Ectodermal cell (in vitro differentiated cells): Measurements from ENCODE around the gene CNNM1.

Experiments used
- H3K27ac ChIP-seq: 2 replicates; pipeline ENCODE4 v1.7.0; 2013; ENCODE audit warnings: mild to moderate bottlenecking, low read depth, low read length; ENCODE audit not compliant: insufficient read depth, poor library complexity, severe bottlenecking
- H3K27me3 ChIP-seq: 2 replicates; pipeline ENCODE4 v1.7.0; 2013; ENCODE audit warnings: mild to moderate bottlenecking, low read length; ENCODE audit not compliant: insufficient read depth, control insufficient read depth, poor library complexity, severe bottlenecking
- H3K36me3 ChIP-seq: one replicate; pipeline ENCODE4 v1.7.0; 2013; ENCODE audit warnings: low read length; ENCODE audit not compliant: control insufficient read depth, insufficient read depth
- H3K4me1 ChIP-seq: one replicate; pipeline ENCODE4 v1.7.0; 2013; ENCODE audit warnings: low read length; ENCODE audit not compliant: control insufficient read depth, insufficient read depth
- H3K4me3 ChIP-seq: 2 replicates; pipeline ENCODE4 v1.7.0; 2013; ENCODE audit warnings: low read depth, low read length, control low read depth; ENCODE audit not compliant: insufficient read depth
- H3K9me3 ChIP-seq: 2 replicates; pipeline ENCODE4 v1.7.0; 2013; ENCODE audit warnings: mild to moderate bottlenecking, low read length, moderate library complexity; ENCODE audit not compliant: control insufficient read depth
- WGBS, 2 experiments: methylation state at CpG; one replicate each; pipeline ENCODE4 v1.1.7; 2013; ENCODE audit warnings: missing lambda C conversion rate in 2 of 2; 5-methylcytosine and 5-hydroxymethylcytosine counted together

Gene CNNM1

GRCh38 chr10:99425204-99425603 lies 96.0 kb downstream of the CNNM1 start:
- Histone ChIP-seq H3K4me1 (peaks cover 4% of the 10 kb centered on the region), H3K9me3 (no peaks in the 10 kb centered on the region), H3K27ac (no peak overlapping the region), H3K4me3 (no peak overlapping the region), H3K36me3 (no peaks in the 10 kb centered on the region), H3K27me3 (no peaks in the 10 kb centered on the region)
- WGBS, 2 experiments = 92 to 97% methylated on average over 1 of the region's 1 CpG

- no peaks in the 10 kb centered on the region for H3K9me3 ChIP-seq
- no peak overlapping the region for H3K4me3 ChIP-seq
- 88 to 92% methylated on average over 3 of the region's 3 CpGs for WGBS, 2 experiments
- no peaks in the 10 kb centered on the region for H3K36me3 ChIP-seq
- no peak overlapping the region for H3K27ac ChIP-seq
- H3K4me1 ChIP-seq = peaks cover 4% of the 10 kb centered on the region
- H3K27me3 ChIP-seq = no peaks in the 10 kb centered on the region
These were observed 97.5 kb downstream of the CNNM1 start for GRCh38 chr10:99426689-99427088.

- Histone ChIP-seq H3K27me3 (no peaks in the 10 kb centered on the region), H3K27ac (no peak overlapping the region), H3K9me3 (no peaks in the 10 kb centered on the region), H3K4me3 (no peak overlapping the region), H3K36me3 (no peaks in the 10 kb centered on the region), H3K4me1 (peaks cover 4% of the 10 kb centered on the region)
- WGBS, 2 experiments = 93 to 95% methylated on average over 4 of the region's 4 CpGs
These were observed 98.5 kb downstream of the CNNM1 start for GRCh38 chr10:99427566-99428190.

GRCh38 chr10:99429517-99430095 lies 100.5 kb downstream of the CNNM1 start:
- Histone ChIP-seq H3K4me1 (peaks cover 4% of the 10 kb centered on the region), H3K36me3 (no peaks in the 10 kb centered on the region), H3K27me3 (no peaks in the 10 kb centered on the region), H3K4me3 (peak overlapping the region; percentile 96), H3K9me3 (no peaks in the 10 kb centered on the region), H3K27ac (no peak overlapping the region)
- WGBS, 2 experiments = 27 to 31% methylated on average over 6 of the region's 6 CpGs

- H3K36me3 ChIP-seq = no peaks in the 10 kb centered on the region
- WGBS, 2 experiments = 7 to 10% methylated on average over 13 to 14 of the region's 14 CpGs
- peak overlapping the region; percentile 52 for H3K27ac ChIP-seq
- H3K9me3 ChIP-seq = no peaks in the 10 kb centered on the region
- H3K4me1 ChIP-seq = peaks cover 4% of the 10 kb centered on the region
- H3K27me3 ChIP-seq = no peaks in the 10 kb centered on the region
- H3K4me3 ChIP-seq = peak overlapping the region; percentile 96
These were observed 100.9 kb downstream of the CNNM1 start for GRCh38 chr10:99430116-99430450.

- H3K9me3 ChIP-seq = no peaks in the 10 kb centered on the region
- peak within 1 kb of the TSS; percentile 52 for H3K27ac ChIP-seq
- H3K4me3 ChIP-seq = peak within 1 kb of the TSS; percentile 96
- peaks cover 4% of the 10 kb centered on the region for H3K4me1 ChIP-seq
- no peaks in the 10 kb centered on the region for H3K27me3 ChIP-seq
- WGBS, 2 experiments = 0% methylated on average over 59 of the region's 59 CpGs
- no peaks in the 10 kb centered on the region for H3K36me3 ChIP-seq
These were observed 101.5 kb downstream of the CNNM1 start, which contains the start of gene GOT1 for GRCh38 chr10:99430451-99431189. TSS of gene GOT1 (minus strand) at chr10:99430624. CDS start at chr10:99430565, 59 bp downstream.

- Histone ChIP-seq H3K27ac (no peak overlapping the region), H3K9me3 (no peaks in the 10 kb centered on the region), H3K4me1 (peaks cover 4% of the 10 kb centered on the region), H3K4me3 (peak overlapping the region; percentile 96), H3K36me3 (no peaks in the 10 kb centered on the region), H3K27me3 (no peaks in the 10 kb centered on the region)
- 8 to 9% methylated on average over 20 of the region's 20 CpGs for WGBS, 2 experiments
These were observed 102.1 kb downstream of the CNNM1 start for GRCh38 chr10:99431190-99431760.

GRCh38 chr10:99432047-99432446 lies 102.9 kb downstream of the CNNM1 start:
- 88 to 93% methylated on average over 4 of the region's 4 CpGs for WGBS, 2 experiments
- Histone ChIP-seq H3K27ac (no peak overlapping the region), H3K4me3 (no peak overlapping the region)

GRCh38 chr10:99432881-99433280 lies 103.7 kb downstream of the CNNM1 start:
- WGBS, 2 experiments = 89 to 93% methylated on average over 6 of the region's 6 CpGs

More at GRCh38 chr10:99432047-99432446, 102.9 kb downstream of the CNNM1 start:
- peaks cover 4% of the 10 kb centered on the region for H3K4me1 ChIP-seq
- H3K9me3 ChIP-seq = no peaks in the 10 kb centered on the region
- no peaks in the 10 kb centered on the region for H3K27me3 ChIP-seq
- H3K36me3 ChIP-seq = no peaks in the 10 kb centered on the region

GRCh38 chr10:99433378-99434020 lies 104.3 kb downstream of the CNNM1 start:
- H3K4me3 ChIP-seq = no peak overlapping the region
- WGBS, 2 experiments = 58 to 64% methylated on average over 1 of the region's 1 CpG
- H3K27me3 ChIP-seq = no peaks in the 10 kb centered on the region
- H3K36me3 ChIP-seq = no peaks in the 10 kb centered on the region
- no peak overlapping the region for H3K27ac ChIP-seq
- H3K9me3 ChIP-seq = no peaks in the 10 kb centered on the region
- peaks cover 4% of the 10 kb centered on the region for H3K4me1 ChIP-seq

More at GRCh38 chr10:99432881-99433280, 103.7 kb downstream of the CNNM1 start:
- H3K27me3 ChIP-seq = no peaks in the 10 kb centered on the region
- H3K27ac ChIP-seq = no peak overlapping the region
- peaks cover 4% of the 10 kb centered on the region for H3K4me1 ChIP-seq
- no peak overlapping the region for H3K4me3 ChIP-seq
- no peaks in the 10 kb centered on the region for H3K36me3 ChIP-seq
- no peaks in the 10 kb centered on the region for H3K9me3 ChIP-seq
